Esophagus (tissue), 2 donors: Measurements from ENCODE around the gene CDC25B. TPM values are rescaled to one million over a fixed set of nuclear protein-coding genes. Genes with fewer than 3 reads are reported as not detected.

Experiments used
- H3K27ac ChIP-seq, 2 donors: one replicate each; pipeline ENCODE4 v1.5.1; 2013; ENCODE audit warnings: low read depth in 2 of 2, mild to moderate bottlenecking in 2 of 2, inconsistent platforms in 1 of 2, low read length in 1 of 2, moderate library complexity in 1 of 2
- H3K27me3 ChIP-seq, 2 donors: one replicate each; pipeline ENCODE4 v1.6.1; 2013; ENCODE audit warnings: low read length in 2 of 2, control low read depth in 1 of 2, mild to moderate bottlenecking in 1 of 2; ENCODE audit not compliant: insufficient read depth in 2 of 2, control insufficient read depth in 1 of 2
- H3K36me3 ChIP-seq, 2 donors: one replicate each; pipeline ENCODE4 v1.6.1; 2013; ENCODE audit warnings: low read length in 1 of 2; ENCODE audit not compliant: control insufficient read depth in 2 of 2, insufficient read depth in 2 of 2
- H3K4me1 ChIP-seq, 2 donors: one replicate each; pipeline ENCODE4 v1.6.1; 2013; ENCODE audit warnings: low read length in 1 of 2; ENCODE audit not compliant: control insufficient read depth in 2 of 2, insufficient read depth in 2 of 2
- H3K4me3 ChIP-seq, 2 donors: one replicate each; pipeline ENCODE4 v1.5.1; 2013; ENCODE audit warnings: low read length in 2 of 2, mild to moderate bottlenecking in 2 of 2, low read depth in 1 of 2, moderate library complexity in 1 of 2
- H3K9me3 ChIP-seq, 2 donors: one replicate each; pipeline ENCODE4 v1.6.1; 2013; ENCODE audit warnings: mild to moderate bottlenecking in 2 of 2, low read depth in 1 of 2, low read length in 1 of 2, moderate library complexity in 1 of 2; ENCODE audit not compliant: control insufficient read depth in 2 of 2, insufficient read depth in 1 of 2
- WGBS, 2 donors: extraction: QIAGEN DNeasy Blood & Tissue Kit; methylation state at CpG; one replicate each; pipeline ENCODE4 v1.1.7; 2013; 5-methylcytosine and 5-hydroxymethylcytosine counted together
- polyA plus RNA-seq, 2 donors: library from polyadenylated mRNA; stranded (reverse); fragments of 200-250 nt; gene quantifications; one replicate each; pipeline ENCODE4 v1.2.3, GENCODE V29; 2013
- donor health status: healthy with polysubstance abuse.
- donor health status: Bipolar disorder and iron deficiency.

Gene CDC25B
- polyA plus RNA-seq, 2 donors = 15.6 to 21.8 TPM

- H3K27me3 ChIP-seq = no peaks in the 10 kb centered on the region
- peaks cover 3 to 24% of the 10 kb centered on the region in 2 donors for H3K4me1 ChIP-seq
- 90 to 95% methylated on average over 8 of the region's 8 CpGs for WGBS, 2 donors
- peaks cover 6 to 33% of the 10 kb centered on the region in 2 donors for H3K36me3 ChIP-seq
- H3K27ac ChIP-seq = peak overlapping the region; percentile 19 to 22
- peaks cover 0 to 1% of the 10 kb centered on the region in 2 donors for H3K9me3 ChIP-seq
- no peak overlapping the region for H3K4me3 ChIP-seq
Measured at GRCh38 chr20:3800878-3801260, 4.8 kb downstream of the CDC25B start.

GRCh38 chr20:3801299-3801698 lies 5.2 kb downstream of the CDC25B start:
- Histone ChIP-seq H3K27ac (peak overlapping the region in 1 of 2 donors; percentile 19), H3K9me3 (peaks cover 0 to 1% of the 10 kb centered on the region in 2 donors), H3K4me3 (no peak overlapping the region), H3K27me3 (no peaks in the 10 kb centered on the region), H3K36me3 (peaks cover 6 to 33% of the 10 kb centered on the region in 2 donors), H3K4me1 (peaks cover 6 to 24% of the 10 kb centered on the region in 2 donors)
- 93 to 95% methylated on average over 4 of the region's 4 CpGs for WGBS, 2 donors

- WGBS, 2 donors = 81% methylated on average over 13 of the region's 13 CpGs
Measured at GRCh38 chr20:3801846-3802245, 5.7 kb downstream of the CDC25B start.

GRCh38 chr20:3802524-3803239 lies 6.6 kb downstream of the CDC25B start:
- Histone ChIP-seq H3K27ac (no peak overlapping the region), H3K27me3 (no peaks in the 10 kb centered on the region), H3K4me1 (peaks cover 6 to 20% of the 10 kb centered on the region in 2 donors), H3K4me3 (no peak overlapping the region), H3K9me3 (peaks cover 0 to 1% of the 10 kb centered on the region in 2 donors), H3K36me3 (peaks cover 6 to 33% of the 10 kb centered on the region in 2 donors)
- WGBS, 2 donors = 89 to 90% methylated on average over 11 of the region's 11 CpGs

More at GRCh38 chr20:3801846-3802245, 5.7 kb downstream of the CDC25B start:
- Histone ChIP-seq H3K36me3 (peaks cover 6 to 33% of the 10 kb centered on the region in 2 donors), H3K27me3 (no peaks in the 10 kb centered on the region), H3K27ac (no peak overlapping the region), H3K4me1 (peaks cover 6 to 20% of the 10 kb centered on the region in 2 donors), H3K9me3 (peaks cover 0 to 1% of the 10 kb centered on the region in 2 donors), H3K4me3 (no peak overlapping the region)

GRCh38 chr20:3803289-3803688 lies 7.2 kb downstream of the CDC25B start:
- peaks cover 6 to 19% of the 10 kb centered on the region in 2 donors for H3K4me1 ChIP-seq

GRCh38 chr20:3803854-3804253 lies 7.7 kb downstream of the CDC25B start:
- H3K36me3 ChIP-seq = peaks cover 6 to 33% of the 10 kb centered on the region in 2 donors
- H3K27ac ChIP-seq = peak overlapping the region in 1 of 2 donors; percentile 34
- peaks cover 0 to 1% of the 10 kb centered on the region in 2 donors for H3K9me3 ChIP-seq
- H3K4me3 ChIP-seq = no peak overlapping the region
- H3K4me1 ChIP-seq = peaks cover 6 to 19% of the 10 kb centered on the region in 2 donors
- H3K27me3 ChIP-seq = no peaks in the 10 kb centered on the region
- 83 to 90% methylated on average over 6 of the region's 6 CpGs for WGBS, 2 donors

More at GRCh38 chr20:3803289-3803688, 7.2 kb downstream of the CDC25B start:
- no peak overlapping the region for H3K4me3 ChIP-seq
- no peak overlapping the region for H3K27ac ChIP-seq
- 90 to 94% methylated on average over 14 of the region's 14 CpGs for WGBS, 2 donors
- no peaks in the 10 kb centered on the region for H3K27me3 ChIP-seq
- H3K9me3 ChIP-seq = peaks cover 0 to 1% of the 10 kb centered on the region in 2 donors
- H3K36me3 ChIP-seq = peaks cover 6 to 33% of the 10 kb centered on the region in 2 donors

GRCh38 chr20:3804254-3804751 lies 8.2 kb downstream of the CDC25B start:
- Histone ChIP-seq H3K36me3 (peaks cover 6 to 33% of the 10 kb centered on the region in 2 donors), H3K27me3 (no peaks in the 10 kb centered on the region), H3K27ac (peak overlapping the region in 1 of 2 donors; percentile 34), H3K4me3 (no peak overlapping the region), H3K9me3 (peaks cover 0 to 1% of the 10 kb centered on the region in 2 donors), H3K4me1 (peaks cover 6 to 17% of the 10 kb centered on the region in 2 donors)
- WGBS, 2 donors = 58 to 68% methylated on average over 11 of the region's 11 CpGs

GRCh38 chr20:3804781-3805180 lies 8.7 kb downstream of the CDC25B start:
- 86 to 91% methylated on average over 5 to 11 of the region's 11 CpGs for WGBS, 2 donors

GRCh38 chr20:3808544-3808943 lies 12.4 kb downstream of the CDC25B start:
- H3K4me3 ChIP-seq = no peak overlapping the region
- peaks cover 9 to 12% of the 10 kb centered on the region in 2 donors for H3K4me1 ChIP-seq
- H3K27me3 ChIP-seq = no peaks in the 10 kb centered on the region
- peak overlapping the region; percentile 94 to 98 for H3K27ac ChIP-seq
- no peaks in the 10 kb centered on the region for H3K9me3 ChIP-seq
- 83 to 85% methylated on average over 3 of the region's 3 CpGs for WGBS, 2 donors
- peaks cover 0 to 7% of the 10 kb centered on the region in 2 donors for H3K36me3 ChIP-seq

More at GRCh38 chr20:3804781-3805180, 8.7 kb downstream of the CDC25B start:
- H3K27me3 ChIP-seq = no peaks in the 10 kb centered on the region
- peaks cover 6 to 13% of the 10 kb centered on the region in 2 donors for H3K4me1 ChIP-seq
- peak overlapping the region in 1 of 2 donors; percentile 34 for H3K27ac ChIP-seq
- H3K36me3 ChIP-seq = peaks cover 6 to 33% of the 10 kb centered on the region in 2 donors
- H3K4me3 ChIP-seq = no peak overlapping the region
- H3K9me3 ChIP-seq = peaks cover 0 to 1% of the 10 kb centered on the region in 2 donors
